NT2/D1 (cell line): Measurements from ENCODE around the gene CFAP20DC.
"Not testable (repeated sequence)": the region's sequence is repeated elsewhere in the genome, so short reads cannot be mapped to it uniquely, and the experiment has no call there.

Source experiments
- DNase-seq: peaks from one replicate; pipeline ENCODE4 v3.0.0-alpha.2; 2011; ENCODE audit warnings: low read depth, low spot score
- H3K27me3 ChIP-seq: 2 replicates; pipeline ENCODE4 v1.6.0; 2011; ENCODE audit warnings: mild to moderate bottlenecking; ENCODE audit not compliant: insufficient read length, insufficient read depth
- H3K36me3 ChIP-seq: 2 replicates; pipeline ENCODE4 v1.6.1; 2011; ENCODE audit warnings: mild to moderate bottlenecking, low read length, mixed read lengths; ENCODE audit not compliant: insufficient read depth, insufficient read length
- H3K4me1 ChIP-seq: 2 replicates; pipeline ENCODE4 v1.5.1; 2011; ENCODE audit not compliant: insufficient read depth, insufficient read length
- H3K4me3 ChIP-seq: 2 replicates; pipeline ENCODE4 v1.5.1; 2011; ENCODE audit warnings: low read depth; ENCODE audit not compliant: insufficient read length
- H3K9ac ChIP-seq: 2 replicates; pipeline ENCODE4 v1.6.0; 2011; ENCODE audit warnings: low read depth; ENCODE audit not compliant: insufficient read length
- H3K9me3 ChIP-seq: 2 replicates; pipeline ENCODE4 v1.5.1; 2011; ENCODE audit warnings: mild to moderate bottlenecking, low read length; ENCODE audit not compliant: insufficient read depth
- SUZ12 ChIP-seq: IDR thresholded peaks from 2 replicates; pipeline ENCODE4 v1.6.1; 2011; ENCODE audit not compliant: insufficient read length, insufficient read depth; ENCODE audit errors: extremely low read depth
- YY1 ChIP-seq: IDR thresholded peaks from 2 replicates; pipeline ENCODE4 v1.6.1; 2011; ENCODE audit not compliant: insufficient read length, insufficient read depth
- ZNF274 ChIP-seq: IDR thresholded peaks from 2 replicates; pipeline ENCODE4 v1.6.1; 2011; ENCODE audit warnings: mild to moderate bottlenecking, low read depth, low read length

Gene CFAP20DC

GRCh38 chr3:58720526-58720925 lies 329.3 kb downstream of the CFAP20DC start:
- H3K9ac ChIP-seq, result no peak overlapping the region
- H3K4me1 ChIP-seq, result no peaks in the 10 kb centered on the region
- DNase-seq, result no peak
- no peak for TF ChIP-seq SUZ12
- no peak for TF ChIP-seq YY1
- no peak for TF ChIP-seq ZNF274
- no peaks in the 10 kb centered on the region for H3K36me3 ChIP-seq
- no peak overlapping the region for H3K4me3 ChIP-seq
- no peaks in the 10 kb centered on the region for H3K27me3 ChIP-seq
- H3K9me3 ChIP-seq, result no peaks in the 10 kb centered on the region

- Histone ChIP-seq H3K9ac (no peak overlapping the region), H3K36me3 (no peaks in the 10 kb centered on the region), H3K27me3 (no peaks in the 10 kb centered on the region), H3K9me3 (no peaks in the 10 kb centered on the region), H3K4me1 (no peaks in the 10 kb centered on the region), H3K4me3 (no peak overlapping the region)
- no peak for DNase-seq
- TF ChIP-seq YY1, result no peak
- TF ChIP-seq SUZ12, result no peak
- TF ChIP-seq ZNF274, result no peak
Measured at GRCh38 chr3:58719684-58720083, 330.1 kb downstream of the CFAP20DC start.

GRCh38 chr3:58713715-58714401 lies 336.0 kb downstream of the CFAP20DC start:
- H3K9me3 ChIP-seq, result no peaks in the 10 kb centered on the region
- no peaks in the 10 kb centered on the region for H3K4me1 ChIP-seq

GRCh38 chr3:58711871-58712270 lies 338.0 kb downstream of the CFAP20DC start:
- Histone ChIP-seq H3K27me3 (no peaks in the 10 kb centered on the region), H3K9ac (no peak overlapping the region), H3K4me1 (no peaks in the 10 kb centered on the region), H3K9me3 (no peaks in the 10 kb centered on the region), H3K36me3 (no peaks in the 10 kb centered on the region), H3K4me3 (no peak overlapping the region)
- TF ChIP-seq ZNF274, result no peak
- TF ChIP-seq SUZ12, result no peak
- TF ChIP-seq YY1, result no peak
- DNase-seq, result no peak

More at GRCh38 chr3:58713715-58714401, 336.0 kb downstream of the CFAP20DC start:
- DNase-seq, result no peak
- no peaks in the 10 kb centered on the region for H3K27me3 ChIP-seq
- H3K36me3 ChIP-seq, result no peaks in the 10 kb centered on the region
- TF ChIP-seq ZNF274 (no peak), SUZ12 (no peak), YY1 (no peak)
- no peak overlapping the region for H3K4me3 ChIP-seq
- no peak overlapping the region for H3K9ac ChIP-seq

- H3K36me3 ChIP-seq, DNase-seq, H3K9me3 ChIP-seq, H3K27me3 ChIP-seq, H3K9ac ChIP-seq, H3K4me3 ChIP-seq, H3K4me1 ChIP-seq: not testable (repeated sequence)
Measured at GRCh38 chr3:58708983-58709382, 340.8 kb downstream of the CFAP20DC start.

DNA sequence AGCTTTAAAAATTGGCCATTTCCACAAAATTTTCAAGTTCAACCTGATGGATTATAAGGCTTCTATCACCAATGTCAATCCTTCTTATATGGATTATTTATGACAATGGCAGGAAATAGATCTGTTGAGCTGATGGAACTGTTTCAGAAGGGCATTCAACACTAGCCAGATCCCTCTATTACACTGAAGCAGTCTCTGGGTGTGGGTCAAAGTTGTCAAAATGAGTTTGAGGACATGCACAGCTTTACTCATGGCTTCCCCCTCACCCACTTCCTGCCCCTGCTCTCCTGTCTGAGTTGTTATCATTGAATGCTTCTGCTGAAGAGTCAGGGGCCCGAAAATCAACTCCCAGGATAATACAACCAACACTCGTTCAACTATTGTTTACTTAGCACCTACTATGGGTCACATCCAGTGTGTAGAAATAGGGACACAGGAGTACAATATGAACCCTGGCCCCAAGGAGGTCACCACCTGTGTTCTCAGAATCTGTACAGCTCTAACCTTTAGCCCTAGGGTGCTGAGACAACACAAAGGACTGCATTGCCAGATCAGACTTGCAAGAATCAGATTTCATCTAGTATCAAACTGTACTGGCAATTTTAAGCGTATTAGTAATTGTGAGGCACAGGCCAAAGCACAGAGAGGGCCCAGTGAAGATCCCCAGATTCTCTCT lies 341.6 kb downstream of the CFAP20DC start:
- H3K4me3 ChIP-seq, result no peak overlapping the region
- no peaks in the 10 kb centered on the region for H3K9me3 ChIP-seq
- no peak for DNase-seq
- no peak for TF ChIP-seq SUZ12
- TF ChIP-seq ZNF274, result no peak
- no peak for TF ChIP-seq YY1
- no peak overlapping the region for H3K9ac ChIP-seq
- no peaks in the 10 kb centered on the region for H3K36me3 ChIP-seq
- H3K27me3 ChIP-seq, result no peaks in the 10 kb centered on the region
- no peaks in the 10 kb centered on the region for H3K4me1 ChIP-seq

DNA sequence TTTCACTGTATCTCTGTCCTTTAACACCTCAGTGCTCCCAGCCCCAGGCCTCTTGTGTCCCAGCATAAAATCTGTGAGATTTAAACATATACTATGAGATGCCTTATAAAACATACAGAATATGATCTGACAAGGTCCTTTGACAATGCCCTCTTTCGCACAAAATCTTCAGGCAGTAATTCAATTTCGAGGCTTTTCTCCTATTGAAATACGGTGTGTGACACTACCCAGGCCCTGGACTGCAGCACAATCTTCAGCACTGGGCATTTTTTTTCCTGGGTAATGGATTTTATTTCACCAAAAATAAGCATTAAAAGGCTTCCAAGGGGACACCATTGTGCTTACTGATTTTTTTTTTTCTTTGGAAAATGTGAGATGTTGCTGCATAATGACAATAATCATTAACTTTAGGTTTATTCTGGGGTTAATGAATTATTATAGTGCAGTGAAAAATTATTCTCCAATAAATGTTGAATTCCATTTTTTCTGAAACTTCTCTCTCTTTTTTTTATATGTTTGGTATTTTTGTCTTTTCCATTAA lies 342.4 kb downstream of the CFAP20DC start:
- no peaks in the 10 kb centered on the region for H3K4me1 ChIP-seq
- no peak overlapping the region for H3K4me3 ChIP-seq
- H3K9me3 ChIP-seq, result no peaks in the 10 kb centered on the region
- H3K36me3 ChIP-seq, result no peaks in the 10 kb centered on the region
- TF ChIP-seq YY1, result no peak
- no peak for TF ChIP-seq SUZ12
- TF ChIP-seq ZNF274, result no peak
- H3K27me3 ChIP-seq, result no peaks in the 10 kb centered on the region
- no peak for DNase-seq
- no peak overlapping the region for H3K9ac ChIP-seq
